HEK293 (cell line): ENCODE results near the gene TLR5.

Source experiments
- CTCF ChIA-PET: fragments of 350-600 bp; formaldehyde crosslinking; extraction: SDS; loops from one replicate; lab custom pipeline; 2021; ENCODE audit warnings: antibody characterized with exemption; lab: Yijun Ruan, JAX
- POLR2A ChIA-PET: fragments of 300-600 bp; formaldehyde crosslinking; extraction: SDS; loops from one replicate; lab custom pipeline; 2020; ENCODE audit warnings: antibody characterized with exemption, inconsistent platforms; lab: Yijun Ruan, JAX
- H3K27ac ChIP-seq: fragments of 200-500 bp; sonication (Bioruptor generic); 2 replicates; pipeline ENCODE4 v1.5.1; 2014; ENCODE audit warnings: low read depth, low read length, control low read depth, inconsistent platforms; ENCODE audit errors: extremely low read depth
- H3K36me3 ChIP-seq, 2 experiments: fragments of 200-500 bp in 1 of 2; sonication (Bioruptor generic) in 1 of 2; 1 replicate in 1 of 2; 2 replicates in 1 of 2; pipeline ENCODE4 v1.5.1; 2014 to 2017; ENCODE audit warnings: inconsistent platforms in 2 of 2, low read length in 2 of 2; ENCODE audit not compliant: control insufficient read depth in 2 of 2, insufficient read depth in 1 of 2
- H3K4me1 ChIP-seq: fragments of 200-500 bp; sonication (Bioruptor generic); 2 replicates; pipeline ENCODE4 v1.5.1; 2014; ENCODE audit warnings: mild to moderate bottlenecking, low read length, inconsistent platforms; ENCODE audit not compliant: control insufficient read depth, insufficient read depth
- H3K4me3 ChIP-seq: 2 replicates; pipeline ENCODE4 v1.5.1; 2011; ENCODE audit warnings: low read depth, mild to moderate bottlenecking, control low read depth, low read length, moderate library complexity
- H3K9me3 ChIP-seq: fragments of 200-500 bp; sonication (Bioruptor generic); 2 replicates; pipeline ENCODE4 v1.5.1; 2014; ENCODE audit warnings: low read depth, low read length, inconsistent platforms; ENCODE audit not compliant: control insufficient read depth, insufficient read depth
- FEZF1 ChIP-seq: fragments of 450-650 bp; formaldehyde crosslinking; IDR thresholded peaks from 2 replicates; pipeline ENCODE4 v1.5.1; 2016; ENCODE audit warnings: missing biosample characterization, missing genetic modification characterization
- GLI2 ChIP-seq: fragments of 450-650 bp; formaldehyde crosslinking; IDR thresholded peaks from 2 replicates; pipeline ENCODE4; 2017; ENCODE audit warnings: missing biosample characterization, missing genetic modification characterization, low read depth, borderline replicate concordance
- GLI4 ChIP-seq: fragments of 450-650 bp; formaldehyde crosslinking; IDR thresholded peaks from 2 replicates; pipeline ENCODE4 v1.5.1; 2016; ENCODE audit warnings: missing biosample characterization, missing genetic modification characterization
- MYNN ChIP-seq: fragments of 450-650 bp; formaldehyde crosslinking; IDR thresholded peaks from 2 replicates; pipeline ENCODE4 v1.5.1; 2016; ENCODE audit warnings: missing biosample characterization, missing genetic modification characterization, borderline replicate concordance
- PRDM1 ChIP-seq: fragments of 450-650 bp; formaldehyde crosslinking; IDR thresholded peaks from 2 replicates; pipeline ENCODE4; 2016; ENCODE audit warnings: missing biosample characterization, missing genetic modification characterization
- SP3 ChIP-seq: fragments of 450-650 bp; formaldehyde crosslinking; IDR thresholded peaks from 2 replicates; pipeline ENCODE4 v1.5.1; 2016; ENCODE audit warnings: missing biosample characterization, missing genetic modification characterization
- ZBTB11 ChIP-seq: fragments of 450-650 bp; formaldehyde crosslinking; conservative IDR thresholded peaks from 2 replicates; pipeline ENCODE4 v1.5.1; 2016; ENCODE audit warnings: low read depth, missing biosample characterization, missing genetic modification characterization
- ZNF16 ChIP-seq: fragments of 450-650 bp; formaldehyde crosslinking; IDR thresholded peaks from 2 replicates; pipeline ENCODE4 v1.5.1; 2016; ENCODE audit warnings: low read depth, missing biosample characterization, missing genetic modification characterization
- ZNF302 ChIP-seq: fragments of 450-650 bp; formaldehyde crosslinking; IDR thresholded peaks from 2 replicates; pipeline ENCODE4 v1.5.1; 2016; ENCODE audit warnings: missing biosample characterization, missing genetic modification characterization, low read depth
- ZNF354C ChIP-seq: fragments of 450-650 bp; formaldehyde crosslinking; IDR thresholded peaks from 2 replicates; pipeline ENCODE4 v1.5.1; 2016; ENCODE audit warnings: missing biosample characterization, missing genetic modification characterization, low read depth, borderline replicate concordance
- ZNF404 ChIP-seq: fragments of 450-650 bp; formaldehyde crosslinking; IDR thresholded peaks from 2 replicates; pipeline ENCODE4 v1.5.1; 2017; ENCODE audit warnings: missing biosample characterization, missing genetic modification characterization
- ZNF426 ChIP-seq: fragments of 450-650 bp; formaldehyde crosslinking; IDR thresholded peaks from 2 replicates; pipeline ENCODE4 v1.5.1; 2017; ENCODE audit warnings: missing biosample characterization, missing genetic modification characterization, mild to moderate bottlenecking, inconsistent platforms, moderate library complexity
- ZNF501 ChIP-seq: fragments of 450-650 bp; formaldehyde crosslinking; IDR thresholded peaks from 2 replicates; pipeline ENCODE4 v1.5.1; 2016; ENCODE audit warnings: missing biosample characterization, missing genetic modification characterization
- ZNF510 ChIP-seq: fragments of 450-650 bp; formaldehyde crosslinking; IDR thresholded peaks from 2 replicates; pipeline ENCODE4 v1.5.1; 2018; ENCODE audit warnings: mild to moderate bottlenecking, missing genetic modification characterization, missing biosample characterization; ENCODE audit not compliant: insufficient replicate concordance
- ZNF514 ChIP-seq: fragments of 450-650 bp; formaldehyde crosslinking; IDR thresholded peaks from 2 replicates; pipeline ENCODE4 v1.5.1; 2016; ENCODE audit warnings: missing biosample characterization, missing genetic modification characterization
- ZNF555 ChIP-seq: fragments of 450-650 bp; formaldehyde crosslinking; conservative IDR thresholded peaks from 2 replicates; pipeline ENCODE4 v1.5.1; 2017; ENCODE audit warnings: missing biosample characterization, mild to moderate bottlenecking, missing genetic modification characterization, inconsistent platforms
- ZNF580 ChIP-seq: fragments of 450-650 bp; formaldehyde crosslinking; IDR thresholded peaks from 2 replicates; pipeline ENCODE4 v1.5.1; 2016; ENCODE audit warnings: missing biosample characterization, missing genetic modification characterization
- ZNF629 ChIP-seq: fragments of 450-650 bp; formaldehyde crosslinking; IDR thresholded peaks from 2 replicates; pipeline ENCODE4 v1.5.1; 2017; ENCODE audit warnings: missing biosample characterization, missing genetic modification characterization
- ZNF664 ChIP-seq: fragments of 450-650 bp; formaldehyde crosslinking; IDR thresholded peaks from 2 replicates; pipeline ENCODE4 v1.5.1; 2016; ENCODE audit warnings: missing biosample characterization, missing genetic modification characterization
- ZNF776 ChIP-seq: fragments of 450-650 bp; formaldehyde crosslinking; IDR thresholded peaks from 2 replicates; pipeline ENCODE4 v1.5.0; 2017; ENCODE audit warnings: missing biosample characterization, missing genetic modification characterization, borderline replicate concordance
- ZNF791 ChIP-seq: fragments of 450-650 bp; formaldehyde crosslinking; IDR thresholded peaks from 2 replicates; pipeline ENCODE4 v1.5.1; 2016; ENCODE audit warnings: missing biosample characterization, missing genetic modification characterization
- ZSCAN23 ChIP-seq: fragments of 450-650 bp; formaldehyde crosslinking; IDR thresholded peaks from 2 replicates; pipeline ENCODE4 v1.5.1; 2016; ENCODE audit warnings: missing biosample characterization, missing genetic modification characterization
- TF ChIP-seq, protein P1 (sequence below): fragments of 450-650 bp; formaldehyde crosslinking; IDR thresholded peaks from 2 replicates; pipeline ENCODE4 v1.5.1; 2017; ENCODE audit warnings: missing biosample characterization, missing genetic modification characterization

Gene TLR5

DNA sequence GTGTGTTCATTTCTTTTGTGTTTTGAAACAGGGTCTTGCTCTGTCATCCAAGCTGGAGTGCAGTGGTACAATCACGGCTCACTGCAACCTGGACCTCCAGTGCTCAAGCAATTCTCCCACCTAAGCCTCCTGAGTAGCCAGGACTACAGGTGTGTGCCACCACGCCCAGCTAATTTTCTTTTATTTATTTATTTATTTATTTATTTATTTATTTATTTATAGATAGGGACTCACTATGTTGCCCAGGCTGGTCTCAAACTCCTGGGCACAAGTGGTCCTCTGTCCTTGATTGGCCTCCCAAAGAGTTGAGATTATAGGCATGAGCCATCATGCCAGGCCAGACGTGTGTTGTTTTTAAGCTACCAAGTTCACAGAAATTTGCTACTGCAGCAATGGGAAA, 43.8 kb upstream of the TLR5 start (continued):
- TF ChIP-seq FEZF1 (tag by site-specific recombination): no peak
- no peak for TF ChIP-seq ZNF580 (tag by site-specific recombination)
- no peak for TF ChIP-seq PRDM1 (tag by site-specific recombination)
- peak; percentile 62; the same call in 1 of the 2 replicates for TF ChIP-seq ZNF791
- peak; percentile 48; the same call in 1 of the 2 replicates for TF ChIP-seq GLI2
- TF ChIP-seq ZSCAN23 (tag by site-specific recombination): 0 out of 2 replicates have a peak, but pooled peaks have one; percentile 50
- 0 out of 2 replicates have a peak, but pooled peaks have one; percentile 19 for TF ChIP-seq ZNF302
- TF ChIP-seq ZNF404 (tag by site-specific recombination): 0 out of 2 replicates have a peak, but pooled peaks have one; percentile 68
- TF ChIP-seq GLI4 (tag by site-specific recombination): no peak
- TF ChIP-seq ZNF514 (tag by site-specific recombination): 0 out of 2 replicates have a peak, but pooled peaks have one; percentile 78
- TF ChIP-seq ZBTB11 (tag by site-specific recombination): peak; percentile 80
- TF ChIP-seq ZNF16 (tag by site-specific recombination): 0 out of 2 replicates have a peak, but pooled peaks have one; percentile 33
- TF ChIP-seq ZNF664 (tag by site-specific recombination): peak; percentile 90
- TF ChIP-seq, protein P1, sequence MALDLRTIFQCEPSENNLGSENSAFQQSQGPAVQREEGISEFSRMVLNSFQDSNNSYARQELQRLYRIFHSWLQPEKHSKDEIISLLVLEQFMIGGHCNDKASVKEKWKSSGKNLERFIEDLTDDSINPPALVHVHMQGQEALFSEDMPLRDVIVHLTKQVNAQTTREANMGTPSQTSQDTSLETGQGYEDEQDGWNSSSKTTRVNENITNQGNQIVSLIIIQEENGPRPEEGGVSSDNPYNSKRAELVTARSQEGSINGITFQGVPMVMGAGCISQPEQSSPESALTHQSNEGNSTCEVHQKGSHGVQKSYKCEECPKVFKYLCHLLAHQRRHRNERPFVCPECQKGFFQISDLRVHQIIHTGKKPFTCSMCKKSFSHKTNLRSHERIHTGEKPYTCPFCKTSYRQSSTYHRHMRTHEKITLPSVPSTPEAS (tag by site-specific recombination): no peak
- TF ChIP-seq ZNF426 (tag by site-specific recombination): peak; percentile 91
- TF ChIP-seq ZNF354C: peak; percentile 87; the same call in 1 of the 2 replicates
- no peak for TF ChIP-seq MYNN (tag by site-specific recombination)
- peak; percentile 94 for TF ChIP-seq ZNF555 (tag by site-specific recombination)
- peak; percentile 73; the same call in 1 of the 2 replicates for TF ChIP-seq ZNF501 (tag by site-specific recombination)
- peak; percentile 86 for TF ChIP-seq ZNF510 (tag by site-specific recombination)
- peak; percentile 50 for TF ChIP-seq ZNF629
- no peak for TF ChIP-seq SP3 (tag by site-specific recombination)
- TF ChIP-seq, all 188 proteins: peak for 44

- no peak for TF ChIP-seq ZNF776 (tag by site-specific recombination)
- no peak for TF ChIP-seq ZNF354C
- TF ChIP-seq ZNF629: no peak
- Histone ChIP-seq H3K4me3 (no peak overlapping the region), H3K4me1 (no peaks in the 10 kb centered on the region), H3K27ac (no peak overlapping the region), H3K9me3 (no peaks in the 10 kb centered on the region), H3K36me3 (no peaks in the 10 kb centered on the region)
- POLR2A ChIA-PET: no interaction called here
- CTCF ChIA-PET: no interaction called here
These were observed 40.3 kb upstream of the TLR5 start for GRCh38 chr1:223183268-223183862.
